ENCODE data around the gene FAM89B.
"Not testable (repeated sequence)": the region's sequence is repeated elsewhere in the genome, so short reads cannot be mapped to it uniquely, and the experiment has no call there.

FAM89B gene

GRCh38 chr11:65572356-65573051 is at the start of gene FAM89B:
Gene FAM89B, plus strand, starts transcription at chr11:65572538. Its CDS starts 132 bp downstream, at chr11:65572670.
- DNase-seq, result peak; percentile 61

- not testable (repeated sequence) for DNase-seq
Observed at GRCh38 chr11:65522718-65523630, 49.4 kb upstream of the FAM89B start.

GRCh38 chr11:65523631-65523968 is 48.7 kb upstream of the FAM89B start:
- DNase-seq, result not testable (repeated sequence)

- no peak for DNase-seq
Observed at GRCh38 chr11:65524014-65524740, 48.2 kb upstream of the FAM89B start.

GRCh38 chr11:65524741-65525545 is 47.4 kb upstream of the FAM89B start, which contains the start of gene SCYL1:
Gene SCYL1, plus strand, starts transcription at chr11:65525083. Its CDS starts 71 bp downstream, at chr11:65525154.
- peak; percentile 52 for DNase-seq

GRCh38 chr11:65525546-65526480 is 46.5 kb upstream of the FAM89B start:
- DNase-seq, result no peak

- DNase-seq, result no peak
Observed at GRCh38 chr11:65526744-65527143, 45.6 kb upstream of the FAM89B start.

- DNase-seq, result no peak
Observed at GRCh38 chr11:65528819-65529350, 43.5 kb upstream of the FAM89B start.

GRCh38 chr11:65529475-65530156 is 42.7 kb upstream of the FAM89B start:
- DNase-seq, result no peak

GRCh38 chr11:65530157-65530496 is 42.2 kb upstream of the FAM89B start:
- no peak for DNase-seq

GRCh38 chr11:65532388-65533064 is 39.8 kb upstream of the FAM89B start:
- no peak for DNase-seq

- no peak for DNase-seq
Observed at GRCh38 chr11:65535102-65535501, 37.2 kb upstream of the FAM89B start.

- no peak for DNase-seq
Observed at GRCh38 chr11:65536412-65537295, 35.7 kb upstream of the FAM89B start.

GRCh38 chr11:65537296-65537597 is 35.1 kb upstream of the FAM89B start:
- DNase-seq, result no peak

GRCh38 chr11:65537620-65538231 is 34.6 kb upstream of the FAM89B start:
- DNase-seq, result no peak

- DNase-seq, result no peak
Observed at GRCh38 chr11:65538232-65538914, 34.0 kb upstream of the FAM89B start.

GRCh38 chr11:65538915-65539743 is 33.2 kb upstream of the FAM89B start:
- no peak for DNase-seq
